ENCODE results near the gene FBXL19.
A peak's percentile ranks its signal among the peaks of the same experiment; 100 is the strongest.

Gene FBXL19

GRCh38 chr16:30989469-30990047, 66.2 kb downstream of the FBXL19 start:
- DNase-seq (ENCODE audit: low read depth): no peak

- no peak for DNase-seq (ENCODE audit: low read depth)
Observed at GRCh38 chr16:30990105-30990504, 66.7 kb downstream of the FBXL19 start.

DNA sequence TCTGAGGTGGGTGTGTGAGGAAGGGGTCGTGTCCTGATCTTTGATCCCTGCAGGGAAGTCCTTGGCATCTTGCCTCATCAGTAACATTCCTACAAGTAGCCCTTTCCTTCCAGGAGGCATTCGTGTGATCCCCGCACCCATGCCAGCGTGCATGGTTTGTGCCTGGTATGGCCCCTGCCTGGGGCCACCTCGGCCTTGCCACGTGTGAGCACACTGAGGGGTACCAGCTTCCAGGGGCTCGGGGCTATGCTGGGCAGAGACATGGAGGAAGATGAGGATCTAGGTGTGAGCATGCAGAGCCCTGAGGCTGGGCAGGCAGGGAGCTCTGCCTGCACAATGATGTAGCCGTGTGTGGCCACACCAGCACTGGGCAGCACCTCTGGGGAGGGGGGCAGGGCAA, 67.7 kb downstream of the FBXL19 start:
- DNase-seq (ENCODE audit: low read depth): no peak

GRCh38 chr16:30992276-30992780, 69.0 kb downstream of the FBXL19 start:
- no peak for DNase-seq (ENCODE audit: low read depth)

- no peak for DNase-seq (ENCODE audit: low read depth)
Observed at GRCh38 chr16:30992931-30993816, 69.8 kb downstream of the FBXL19 start.

DNA sequence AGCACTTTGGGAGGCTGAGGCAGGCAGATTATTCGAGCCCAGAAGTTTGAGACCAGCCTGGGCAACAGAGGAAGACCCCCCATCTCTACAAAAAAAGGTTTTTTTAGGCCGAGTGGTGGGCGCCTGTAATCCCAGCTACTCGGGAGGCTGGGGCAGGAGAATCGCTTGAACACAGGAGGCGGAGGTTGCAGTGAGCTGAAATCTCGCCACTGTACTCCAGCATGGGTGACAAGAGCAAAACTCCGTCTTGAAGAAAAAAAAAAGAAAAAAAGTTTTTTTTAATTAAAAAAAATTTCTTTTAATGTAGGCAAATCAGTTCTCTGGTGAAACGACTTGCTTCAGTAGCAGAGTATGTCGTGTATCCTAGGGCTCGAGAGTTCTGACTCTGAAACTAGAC, 72.6 kb downstream of the FBXL19 start:
- DNase-seq (ENCODE audit: low read depth): no peak

DNA sequence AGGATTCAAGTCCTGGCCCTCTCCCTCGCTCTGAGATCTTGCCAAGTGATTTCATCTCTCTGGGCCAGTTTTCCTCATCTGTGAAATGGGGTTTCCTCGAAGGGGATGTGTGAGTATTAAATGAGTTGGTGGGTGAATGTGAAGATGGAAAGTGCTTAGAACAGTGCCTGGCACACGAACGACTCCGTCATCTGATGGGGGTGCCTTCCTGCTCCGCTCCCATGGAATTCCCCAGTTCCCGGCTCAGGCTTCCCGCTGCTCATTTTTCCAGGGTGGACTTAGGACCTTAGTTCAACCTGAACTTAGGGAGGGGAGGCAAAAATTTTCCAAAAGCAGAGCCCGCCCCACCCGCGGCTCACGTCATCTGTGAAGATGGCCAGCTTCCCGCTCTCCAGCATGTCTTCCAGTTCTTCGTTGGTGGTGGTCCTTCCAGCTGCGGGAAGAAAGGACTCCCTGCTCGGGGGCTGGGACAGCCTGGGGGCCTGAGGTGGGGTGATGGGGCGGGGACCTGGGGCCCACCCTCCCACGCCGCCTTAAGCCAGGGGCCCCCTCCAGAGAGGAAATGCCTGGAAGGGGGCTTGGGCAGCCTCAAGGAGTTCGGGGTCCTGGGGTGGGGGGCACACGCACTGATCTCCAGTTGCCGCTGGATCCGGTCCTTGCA, 73.1 kb downstream of the FBXL19 start:
- no peak for DNase-seq (ENCODE audit: low read depth)

- DNase-seq (ENCODE audit: low read depth): peak; percentile 83
Observed at GRCh38 chr16:30996985-30997724, 73.8 kb downstream of the FBXL19 start.

DNA sequence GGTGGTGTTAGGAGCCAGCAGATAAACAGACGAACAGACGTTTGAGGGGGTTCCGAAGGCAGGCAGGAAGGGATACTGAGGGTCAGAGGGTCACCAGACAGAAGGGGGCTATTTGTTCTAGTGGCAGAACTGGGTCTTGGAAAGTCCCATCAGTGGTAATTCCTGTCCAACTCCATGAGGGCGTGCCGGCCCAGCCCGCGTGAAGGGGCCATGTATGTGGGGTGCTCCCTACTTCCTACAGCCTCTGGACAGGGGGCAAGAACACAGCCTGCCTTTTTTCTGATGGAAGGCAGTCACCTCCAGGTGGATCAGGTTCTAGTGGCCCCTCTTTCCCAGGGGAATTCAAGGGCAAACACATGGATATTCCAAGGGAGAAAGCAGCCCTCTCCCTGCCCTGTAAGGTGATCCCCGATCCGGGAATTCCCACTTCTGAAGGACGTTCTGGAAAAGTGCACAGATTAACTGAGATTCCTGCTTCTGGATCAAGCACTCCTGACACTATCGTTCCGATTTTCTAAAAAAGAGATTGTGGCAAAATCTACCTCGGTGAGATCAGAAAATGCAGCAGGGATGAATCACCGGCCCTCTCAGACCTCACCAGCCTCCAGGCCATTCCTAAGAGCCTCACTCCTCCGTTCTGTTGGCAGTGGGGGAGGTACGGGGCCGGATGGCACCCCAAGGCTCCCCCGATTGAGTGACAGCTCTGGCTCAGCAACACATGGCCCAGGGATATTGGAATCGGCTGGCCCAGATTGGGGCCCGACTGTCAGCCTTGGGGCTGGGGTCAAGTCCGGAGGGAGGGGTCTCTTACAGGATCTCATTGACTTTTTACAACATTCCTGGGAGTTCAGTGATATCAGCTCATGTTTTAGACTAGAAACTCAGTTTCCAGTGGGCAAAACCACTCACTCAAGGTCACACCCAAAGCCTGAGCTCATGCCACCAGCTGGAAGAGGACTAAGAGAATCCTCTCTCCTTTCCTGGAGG, 74.6 kb downstream of the FBXL19 start:
- no peak for DNase-seq (ENCODE audit: low read depth)
